Ascending aorta (tissue), 2 donors: ENCODE measurements around the gene CTXN1. TPM values are rescaled to one million over a fixed set of nuclear protein-coding genes. Genes with fewer than 3 reads are reported as not detected.

ENCODE experiments used
- DNase-seq, 2 donors: peaks; one replicate each; pipeline ENCODE4 v3.0.0-alpha.2; 2019; ENCODE audit warnings: low spot score in 2 of 2
- H3K27ac ChIP-seq, 2 donors: fragments of 200-600 bp; sonication (generic); one replicate each; pipeline ENCODE4 v1.5.1; 2016 to 2017; ENCODE audit warnings: mild to moderate bottlenecking in 1 of 2
- H3K27me3 ChIP-seq: fragments of 200-600 bp; sonication (generic); one replicate; pipeline ENCODE4 v1.5.1; 2017
- H3K36me3 ChIP-seq, 2 donors: fragments of 200-600 bp; sonication (generic); one replicate each; pipeline ENCODE4 v1.5.1; 2016
- H3K4me1 ChIP-seq, 2 donors: fragments of 200-600 bp; sonication (generic); one replicate each; pipeline ENCODE4 v1.5.1; 2016 to 2017; ENCODE audit warnings: mild to moderate bottlenecking in 1 of 2
- H3K4me3 ChIP-seq, 2 donors: fragments of 200-600 bp; sonication (generic); one replicate each; pipeline ENCODE4 v1.5.1; 2016 to 2017; ENCODE audit warnings: mild to moderate bottlenecking in 1 of 2
- H3K9me3 ChIP-seq, 2 donors: fragments of 200-600 bp; sonication (generic); one replicate each; pipeline ENCODE4 v1.5.1; 2016
- CTCF ChIP-seq, 3 experiments: fragments of 200-600 bp in 2 of 3; fragments of 450-650 bp in 1 of 3; sonication (generic) in 2 of 3; IDR thresholded peaks; one replicate each; pipeline ENCODE4 v1.5.1; 2016 to 2019; ENCODE audit warnings: antibody characterized with exemption in 3 of 3, mild to moderate bottlenecking in 1 of 3, moderate library complexity in 1 of 3
- intact Hi-C: fragments of 100-400 bp; cut with DNase I; formaldehyde crosslinking; loops from one replicate; pipeline ENCODE4 v1.15.1; 2023
- total RNA-seq: library from RNA; depleted of rRNA; stranded (reverse); fragments of >200 nt; gene quantifications from one replicate; pipeline ENCODE4 v1.1.0, GENCODE V29; 2016

CTXN1 gene
- total RNA-seq, 1 donor from 2014 or later, result not detected

DNA sequence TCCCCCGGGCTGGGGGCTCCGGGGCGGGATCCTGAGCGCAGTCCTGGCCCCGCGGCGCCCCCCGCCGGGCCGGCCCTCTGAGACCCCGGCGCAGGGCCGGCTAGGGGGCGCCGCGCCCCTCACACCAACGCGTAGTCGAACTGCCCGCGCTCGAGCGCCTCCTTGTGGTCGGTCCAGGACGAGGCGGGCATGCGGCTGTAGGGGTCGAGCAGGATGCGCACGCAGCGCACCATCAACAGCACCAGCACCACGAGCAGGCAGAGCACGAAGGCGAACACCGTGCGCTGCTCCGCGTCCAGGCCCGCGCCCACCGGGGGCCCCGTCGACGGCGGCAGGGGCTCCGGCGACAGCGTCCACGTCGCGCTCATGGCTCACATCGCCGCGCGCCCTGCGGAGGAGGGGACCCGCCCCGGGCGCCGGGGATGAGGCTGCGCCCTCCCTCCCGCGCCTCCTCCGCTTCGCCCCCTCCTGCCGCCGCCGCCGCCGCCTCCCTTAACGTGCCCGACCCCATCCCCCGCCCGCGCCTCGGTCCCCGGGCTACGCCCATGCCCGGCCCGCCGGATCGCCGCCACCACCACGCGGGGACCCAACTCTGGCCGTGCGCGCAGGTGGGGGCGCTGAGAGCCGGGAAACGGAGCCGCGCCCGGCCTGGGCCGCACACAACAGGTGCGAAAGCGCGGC lies 624 bp downstream of the CTXN1 start:
- peak; percentile 67 to 79 (median 69) for TF ChIP-seq CTCF (IDR thresholded peaks at IDR 0.05)
- H3K4me3 ChIP-seq, result peak overlapping the region; percentile 69 to 73
- peaks cover 32 to 63% of the 10 kb centered on the region in 2 donors for H3K4me1 ChIP-seq
- peaks cover 6 to 18% of the 10 kb centered on the region in 2 donors for H3K36me3 ChIP-seq
- no peaks in the 10 kb centered on the region for H3K27me3 ChIP-seq
- no peak overlapping the region for H3K27ac ChIP-seq
- peak in 1 of 2 donors; percentile 84 for DNase-seq
- H3K9me3 ChIP-seq, result no peaks in the 10 kb centered on the region
- intact Hi-C loops, result loop anchor here (5.0 to 10.0 kb wide), 4 partner anchors 589 to 1859 kb away; partner anchors contain the start of genes ALKBH7 and ZNF414

GRCh38 chr19:7924651-7925170 lies 1.2 kb downstream of the CTXN1 start:
- intact Hi-C loops, result loop anchor here (5.0 to 10.0 kb wide), 4 partner anchors 590 to 1860 kb away; partner anchors contain the start of genes ALKBH7 and ZNF414
- H3K4me1 ChIP-seq, result peaks cover 34 to 61% of the 10 kb centered on the region in 2 donors
- no peak for DNase-seq

DNA sequence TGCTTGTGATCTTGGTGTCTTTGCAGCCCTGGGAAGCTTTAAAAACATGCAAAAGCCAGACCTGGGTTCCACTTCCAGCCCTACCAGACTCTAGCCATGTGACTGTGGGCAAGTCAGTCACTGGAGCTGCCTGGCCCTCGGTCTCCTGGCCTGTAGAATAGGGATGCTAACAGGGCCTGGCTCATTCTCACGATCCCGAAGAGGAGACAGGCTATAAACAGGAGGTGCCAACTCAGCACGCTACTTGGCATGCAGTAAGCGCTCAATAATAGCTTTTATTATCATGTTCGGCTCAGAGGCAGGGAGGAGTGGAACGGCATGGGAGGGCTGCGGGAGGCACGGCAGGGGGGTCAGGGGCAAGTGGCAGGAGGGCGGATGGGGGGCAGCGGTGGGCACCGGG lies 1.7 kb downstream of the CTXN1 start:
- no peak overlapping the region for H3K4me3 ChIP-seq
- H3K36me3 ChIP-seq, result peaks cover 6 to 18% of the 10 kb centered on the region in 2 donors
- TF ChIP-seq CTCF (IDR thresholded peaks at IDR 0.05), result no peak
- peaks cover 31 to 59% of the 10 kb centered on the region in 2 donors for H3K4me1 ChIP-seq
- intact Hi-C loops, result loop anchor here (10.0 kb wide), 3 partner anchors 591 to 1861 kb away; partner anchors contain the start of gene ZNF414
- no peaks in the 10 kb centered on the region for H3K9me3 ChIP-seq
- DNase-seq, result no peak
- H3K27ac ChIP-seq, result no peak overlapping the region
- H3K27me3 ChIP-seq, result no peaks in the 10 kb centered on the region

More at GRCh38 chr19:7924651-7925170, 1.2 kb downstream of the CTXN1 start:
- Histone ChIP-seq H3K36me3 (peaks cover 6 to 18% of the 10 kb centered on the region in 2 donors), H3K4me3 (peak overlapping the region; percentile 69 to 73), H3K27ac (no peak overlapping the region), H3K9me3 (no peaks in the 10 kb centered on the region), H3K27me3 (no peaks in the 10 kb centered on the region)
- TF ChIP-seq CTCF (IDR thresholded peaks at IDR 0.05), result no peak

- intact Hi-C loops, result loop anchor here (10.0 kb wide), 3 partner anchors 591 to 1861 kb away; partner anchors contain the start of gene ZNF414
- DNase-seq, result no peak
- peaks cover 27 to 54% of the 10 kb centered on the region in 2 donors for H3K4me1 ChIP-seq
- TF ChIP-seq CTCF (IDR thresholded peaks at IDR 0.05), result no peak
- no peaks in the 10 kb centered on the region for H3K27me3 ChIP-seq
- H3K4me3 ChIP-seq, result no peak overlapping the region
- H3K9me3 ChIP-seq, result no peaks in the 10 kb centered on the region
- H3K27ac ChIP-seq, result no peak overlapping the region
- H3K36me3 ChIP-seq, result peaks cover 6 to 18% of the 10 kb centered on the region in 2 donors
These were observed 2.4 kb downstream of the CTXN1 start for GRCh38 chr19:7923295-7924191.

DNA sequence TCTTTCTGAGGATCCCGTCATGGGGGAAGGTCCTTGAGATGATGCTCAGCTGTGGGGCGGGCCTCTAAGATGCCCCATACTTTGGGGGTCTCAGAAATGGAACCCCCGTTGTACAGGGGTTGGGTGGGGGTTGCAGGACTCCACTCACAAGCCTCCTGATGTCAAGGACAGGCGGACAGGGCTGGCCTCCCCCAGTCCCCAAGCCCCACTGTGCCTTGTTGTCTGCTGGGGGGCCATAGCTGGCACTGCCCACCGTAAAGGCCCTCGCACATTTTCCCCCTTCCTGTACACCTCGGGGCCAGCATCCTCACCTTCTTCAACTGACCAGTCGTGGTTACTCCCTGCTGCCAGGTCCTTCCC lies 3.1 kb downstream of the CTXN1 start:
- Histone ChIP-seq H3K4me3 (no peak overlapping the region), H3K36me3 (peaks cover 6 to 18% of the 10 kb centered on the region in 2 donors), H3K27ac (no peak overlapping the region), H3K9me3 (no peaks in the 10 kb centered on the region), H3K27me3 (no peaks in the 10 kb centered on the region), H3K4me1 (peaks cover 29 to 50% of the 10 kb centered on the region in 2 donors)
- DNase-seq, result no peak
- intact Hi-C loops, result loop anchor here (10.0 kb wide), 3 partner anchors 592 to 1862 kb away; partner anchors contain the start of gene ZNF414
- TF ChIP-seq CTCF (IDR thresholded peaks at IDR 0.05), result no peak
